Skeletal muscle tissue (tissue), 4 donors: Measurements from ENCODE around the gene PDE11A. TPM values are rescaled to one million over a fixed set of nuclear protein-coding genes. Genes with fewer than 3 reads are reported as not detected.

Source experiments
- H3K27ac ChIP-seq: one replicate; pipeline ENCODE4 v1.7.0; 2013; ENCODE audit warnings: mild to moderate bottlenecking, low read depth, low read length, inconsistent platforms
- H3K27me3 ChIP-seq, 3 donors: one replicate each; pipeline ENCODE4 v1.7.0; 2013; ENCODE audit warnings: low read length in 3 of 3; ENCODE audit not compliant: control insufficient read depth in 3 of 3, insufficient read depth in 3 of 3
- H3K36me3 ChIP-seq, 3 donors: one replicate each; pipeline ENCODE4 v1.7.0; 2013; ENCODE audit warnings: low read length in 3 of 3; ENCODE audit not compliant: control insufficient read depth in 3 of 3, insufficient read depth in 3 of 3
- H3K4me1 ChIP-seq, 3 donors: one replicate each; pipeline ENCODE4 v1.7.0; 2013; ENCODE audit warnings: low read length in 3 of 3, mild to moderate bottlenecking in 3 of 3; ENCODE audit not compliant: control insufficient read depth in 3 of 3, insufficient read depth in 3 of 3
- H3K4me3 ChIP-seq, 3 donors: one replicate each; pipeline ENCODE4 v1.7.0; 2013; ENCODE audit warnings: low read length in 3 of 3
- H3K9ac ChIP-seq, 3 donors: one replicate each; pipeline ENCODE4 v1.7.0; 2013; ENCODE audit warnings: low read length in 3 of 3, mild to moderate bottlenecking in 3 of 3, moderate library complexity in 2 of 3, low read depth in 1 of 3
- H3K9me3 ChIP-seq, 3 donors: one replicate each; pipeline ENCODE4 v1.7.0; 2013; ENCODE audit warnings: low read length in 3 of 3; ENCODE audit not compliant: control insufficient read depth in 3 of 3
- total RNA-seq: library from RNA; depleted of rRNA; stranded (reverse); fragments of >200 nt; gene quantifications from one replicate; pipeline ENCODE4 v1.2.3, GENCODE V29; 2014
- donor health status: Osteomylitis.

The PDE11A gene
- total RNA-seq, 1 donor from 2014 or later, result 1.0 TPM

GRCh38 chr2:177880285-177880684 is 192.3 kb downstream of the PDE11A start:
- Histone ChIP-seq H3K4me1 (peaks cover 7 to 13% (median 11%) of the 10 kb centered on the region in 3 donors), H3K9ac (no peak overlapping the region), H3K27ac (no peak overlapping the region), H3K36me3 (no peaks in the 10 kb centered on the region), H3K4me3 (no peak overlapping the region), H3K9me3 (no peaks in the 10 kb centered on the region), H3K27me3 (no peaks in the 10 kb centered on the region)

GRCh38 chr2:177876950-177877349 is 195.6 kb downstream of the PDE11A start:
- H3K4me3 ChIP-seq, result no peak overlapping the region
- H3K27ac ChIP-seq, result no peak overlapping the region
- no peak overlapping the region for H3K9ac ChIP-seq
- H3K27me3 ChIP-seq, result no peaks in the 10 kb centered on the region
- peaks cover 6 to 11% (median 8%) of the 10 kb centered on the region in 3 donors for H3K4me1 ChIP-seq
- H3K36me3 ChIP-seq, result no peaks in the 10 kb centered on the region
- H3K9me3 ChIP-seq, result no peaks in the 10 kb centered on the region

- Histone ChIP-seq H3K27me3 (no peaks in the 10 kb centered on the region), H3K9ac (no peak overlapping the region), H3K4me1 (peaks cover 0 to 14% (median 13%) of the 10 kb centered on the region in 3 donors), H3K36me3 (no peaks in the 10 kb centered on the region), H3K9me3 (no peaks in the 10 kb centered on the region), H3K4me3 (no peak overlapping the region), H3K27ac (no peak overlapping the region)
These were observed 197.9 kb downstream of the PDE11A start for GRCh38 chr2:177874686-177875085.

DNA sequence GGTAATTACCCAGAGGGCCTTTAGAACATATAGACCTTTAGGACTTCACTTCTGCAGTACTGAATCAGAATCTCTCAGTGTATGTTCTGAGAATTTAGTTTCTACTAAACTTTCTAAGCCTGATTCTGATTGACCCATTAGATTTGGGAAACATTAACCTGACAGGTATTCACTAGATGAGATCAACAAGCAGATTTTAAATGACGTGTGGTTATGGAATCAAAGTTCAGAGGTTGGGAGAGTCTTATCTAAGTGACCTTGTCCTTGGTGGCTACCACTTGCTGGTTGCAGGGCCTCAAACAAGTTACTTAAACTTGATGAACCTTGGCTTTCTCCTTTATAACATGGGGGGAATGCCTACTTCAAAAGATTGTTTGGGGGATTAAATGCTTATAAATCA is 198.7 kb downstream of the PDE11A start:
- Histone ChIP-seq H3K9ac (no peak overlapping the region), H3K27me3 (no peaks in the 10 kb centered on the region), H3K27ac (no peak overlapping the region), H3K4me3 (no peak overlapping the region), H3K9me3 (no peaks in the 10 kb centered on the region), H3K36me3 (no peaks in the 10 kb centered on the region), H3K4me1 (peaks cover 0 to 20% (median 18%) of the 10 kb centered on the region in 3 donors)

- no peak overlapping the region for H3K9ac ChIP-seq
- no peak overlapping the region for H3K4me3 ChIP-seq
- no peaks in the 10 kb centered on the region for H3K9me3 ChIP-seq
- no peaks in the 10 kb centered on the region for H3K36me3 ChIP-seq
- no peaks in the 10 kb centered on the region for H3K27me3 ChIP-seq
- H3K27ac ChIP-seq, result no peak overlapping the region
- peaks cover 0 to 18% (median 13%) of the 10 kb centered on the region in 3 donors for H3K4me1 ChIP-seq
These were observed 200.3 kb downstream of the PDE11A start for GRCh38 chr2:177872286-177872685.

- H3K9ac ChIP-seq, result no peak overlapping the region
- peak overlapping the region; percentile 52 for H3K27ac ChIP-seq
- no peak overlapping the region for H3K4me3 ChIP-seq
These were observed 202.7 kb downstream of the PDE11A start for GRCh38 chr2:177869912-177870311.

DNA sequence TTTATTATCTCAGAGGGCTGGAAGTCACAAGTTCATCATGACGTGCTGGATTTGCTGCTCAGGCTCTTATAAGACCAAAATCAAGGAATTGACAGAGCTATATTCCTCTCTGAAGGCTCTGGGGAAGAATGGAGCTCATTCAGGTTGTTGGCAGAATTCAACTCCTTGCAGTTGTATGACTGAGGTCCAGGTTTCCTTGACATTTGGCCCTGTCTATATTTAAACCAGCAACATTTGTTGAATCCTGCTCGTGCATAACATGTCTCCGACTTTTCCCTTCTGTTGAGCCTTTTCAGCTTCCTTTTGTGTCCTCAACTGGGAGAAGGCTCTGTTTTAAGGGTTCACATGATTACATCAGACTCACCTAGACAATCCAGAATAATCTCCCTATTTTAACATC is 203.4 kb downstream of the PDE11A start:
- Histone ChIP-seq H3K9ac (no peak overlapping the region), H3K27ac (peak overlapping the region; percentile 26), H3K36me3 (no peaks in the 10 kb centered on the region), H3K27me3 (no peaks in the 10 kb centered on the region), H3K4me3 (peak overlapping the region in 1 of 3 donors; percentile 25), H3K4me1 (peaks cover 0 to 18% (median 13%) of the 10 kb centered on the region in 3 donors), H3K9me3 (no peaks in the 10 kb centered on the region)

More at GRCh38 chr2:177869912-177870311, 202.7 kb downstream of the PDE11A start:
- Histone ChIP-seq H3K27me3 (no peaks in the 10 kb centered on the region), H3K4me1 (peaks cover 0 to 18% (median 13%) of the 10 kb centered on the region in 3 donors), H3K9me3 (no peaks in the 10 kb centered on the region), H3K36me3 (no peaks in the 10 kb centered on the region)

- Histone ChIP-seq H3K9me3 (no peaks in the 10 kb centered on the region), H3K4me3 (peak overlapping the region in 1 of 3 donors; percentile 25), H3K36me3 (no peaks in the 10 kb centered on the region), H3K27me3 (no peaks in the 10 kb centered on the region), H3K27ac (peak overlapping the region; percentile 26), H3K9ac (no peak overlapping the region), H3K4me1 (peaks cover 0 to 18% (median 13%) of the 10 kb centered on the region in 3 donors)
These were observed 203.8 kb downstream of the PDE11A start for GRCh38 chr2:177868806-177869205.

DNA sequence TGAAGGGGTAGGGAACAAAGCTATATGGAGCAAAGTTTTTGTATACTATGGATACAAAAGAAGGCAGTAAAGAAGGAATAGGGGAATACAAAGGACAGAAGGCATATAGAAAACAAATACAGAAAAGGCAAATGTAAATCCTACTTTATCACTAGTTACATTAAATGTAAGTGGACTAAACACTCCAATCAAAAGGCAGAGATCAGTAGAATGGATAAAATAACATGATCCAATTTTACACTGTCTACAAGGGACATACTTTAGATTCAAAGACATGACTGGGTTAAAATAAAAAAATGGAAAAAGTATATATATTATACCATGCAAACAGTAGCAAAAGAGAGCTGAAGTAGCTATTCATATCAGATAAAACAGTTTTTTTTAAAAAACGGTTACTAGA is 215.0 kb downstream of the PDE11A start:
- H3K27me3 ChIP-seq, result no peaks in the 10 kb centered on the region
- H3K9ac ChIP-seq, result no peak overlapping the region
- no peaks in the 10 kb centered on the region for H3K9me3 ChIP-seq
- H3K4me3 ChIP-seq, result no peak overlapping the region
- H3K27ac ChIP-seq, result no peak overlapping the region
- no peaks in the 10 kb centered on the region for H3K36me3 ChIP-seq
- peaks cover 0 to 3% (median 0%) of the 10 kb centered on the region in 3 donors for H3K4me1 ChIP-seq

DNA sequence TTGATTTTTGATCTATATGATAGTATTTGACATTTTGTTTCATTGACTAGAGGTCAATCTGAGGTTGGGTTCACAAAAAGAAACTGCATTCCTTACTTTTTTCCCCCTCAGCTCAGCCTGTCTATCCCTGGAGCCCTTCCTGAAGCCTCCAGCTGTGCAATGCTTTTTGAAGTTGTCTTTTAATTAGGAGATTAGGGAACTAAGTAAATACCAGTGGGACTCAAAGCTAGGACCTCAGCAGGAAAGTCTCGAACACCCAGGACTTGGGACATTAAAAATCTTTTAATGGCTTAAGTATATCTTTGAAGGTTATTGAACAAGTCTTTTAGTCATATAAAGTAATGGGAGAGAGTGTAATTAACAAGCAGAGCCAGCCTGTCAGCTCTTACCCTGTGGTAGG is 220.2 kb downstream of the PDE11A start:
- no peaks in the 10 kb centered on the region for H3K27me3 ChIP-seq
- no peak overlapping the region for H3K4me3 ChIP-seq
- no peaks in the 10 kb centered on the region for H3K36me3 ChIP-seq
- no peaks in the 10 kb centered on the region for H3K9me3 ChIP-seq
- no peak overlapping the region for H3K27ac ChIP-seq
- H3K9ac ChIP-seq, result no peak overlapping the region
- peaks cover 0 to 3% (median 0%) of the 10 kb centered on the region in 3 donors for H3K4me1 ChIP-seq
